ENCODE results near the gene LAYN. TPM values are rescaled to one million over a fixed set of nuclear protein-coding genes. Genes with fewer than 3 reads are reported as not detected.

Gene LAYN
- total and polyA plus RNA-seq, 2 of the 4 experiments (the other 2 are of a cell fraction): 92.5 to 118 TPM

- WGBS, 2 experiments (ENCODE audit: extremely low coverage in 2 of 2, insufficient read length in 1 of 2): no CpG with 5 or more reads among the region's 7 CpGs
- no peaks in the 10 kb centered on the region for H3K36me3 ChIP-seq (ENCODE audit: control insufficient read depth, insufficient read depth, low read length)
- H3K56ac ChIP-seq (ENCODE audit: extremely low read depth, insufficient read depth, low read length): 0 out of 2 replicates have a peak overlapping the region, but pooled peaks have one; percentile 72
- peaks cover 0 to 22% of the 10 kb centered on the region in 2 experiments; a peak in 3 of 4 replicates for H3K79me1 ChIP-seq (ENCODE audit: low read depth in 1 of 2, low read length in 2 of 2)
- intact Hi-C loops (cut with micrococcal nuclease): loop anchor here (1.0 to 10.0 kb wide), 3 partner anchors 91 to 163 kb away; partner anchors contain the start of gene PPP2R1B
- H3K18ac ChIP-seq (ENCODE audit: low read depth, low read length): peak overlapping the region; percentile 7; the same call in 1 of the 2 replicates
- POLR2A ChIA-PET (ENCODE audit: unreplicated experiment): no interaction called here
- in situ Hi-C loops (cut with MboI; ENCODE audit: low sequenced_read_pairs): loop anchor here (5.0 kb wide), 1 partner anchor 174 kb away; no protein-coding TSS in a partner anchor
- peak overlapping the region; percentile 90 for H3K9ac ChIP-seq (ENCODE audit: low read depth, low read length)
- dilution Hi-C loops (cut with HindIII; ENCODE audit: low sequenced_read_pairs, unreplicated experiment): no loop called here
- H3K4me3 ChIP-seq (ENCODE audit: insufficient read depth, low read depth, low read length): peak overlapping the region; percentile 94
- no peak overlapping the region for H2AFZ ChIP-seq (replicated peaks; ENCODE audit: low read length, poor library complexity)
- peak overlapping the region; percentile 7; the same call in 1 of the 2 replicates for H2AK5ac ChIP-seq (ENCODE audit: low read depth, low read length)
- H2BK20ac ChIP-seq (ENCODE audit: low read depth, low read length): no peak overlapping the region
- no peak overlapping the region for H4K91ac ChIP-seq (ENCODE audit: insufficient read depth, low read depth, low read length)
- H3K4ac ChIP-seq (ENCODE audit: low read depth, low read length): peak overlapping the region; percentile 73; the same call in 1 of the 2 replicates
- H2BK15ac ChIP-seq (ENCODE audit: low read depth, low read length): 0 out of 3 replicates have a peak overlapping the region, but pooled peaks have one; percentile 22
- H3K23ac ChIP-seq (ENCODE audit: low read depth, low read length): peak overlapping the region; percentile 99
- no peaks in the 10 kb centered on the region for H3K27me3 ChIP-seq (ENCODE audit: control insufficient read depth, insufficient read depth, low read length)
- no peak overlapping the region for H2AK9ac ChIP-seq (replicated peaks; ENCODE audit: low read depth, low read length, poor library complexity)
- H4K20me1 ChIP-seq (ENCODE audit: insufficient read depth, low read length): peaks cover 28% of the 10 kb centered on the region; the same call in 1 of the 2 replicates
- H3K14ac ChIP-seq (replicated peaks; ENCODE audit: low read depth, low read length): peak overlapping the region; percentile 92
- H4K5ac ChIP-seq (ENCODE audit: low read depth, low read length): no peak overlapping the region
- H3K4me1 ChIP-seq (ENCODE audit: control insufficient read depth, insufficient read depth, low read length): peaks cover 3% of the 10 kb centered on the region; the same call in 1 of the 2 replicates
- H4K8ac ChIP-seq (ENCODE audit: low read depth in 2 of 2, low read length in 2 of 2): no peak overlapping the region
- no peak overlapping the region for H2BK120ac ChIP-seq (ENCODE audit: low read depth, low read length)
- no peaks in the 10 kb centered on the region for H3K9me3 ChIP-seq (ENCODE audit: control insufficient read depth, insufficient read depth, low read length)
- CTCF ChIA-PET: interaction anchor here (0.5 to 2.6 kb wide), 15 partner anchors 10 to 249 kb away, joined by 3 to 15 read pairs (median 3); partner anchors contain the start of gene PPP2R1B
- H2BK5ac ChIP-seq (ENCODE audit: low read depth, low read length, poor library complexity, severe bottlenecking): peak overlapping the region; percentile 89
- peak overlapping the region; percentile 98 for H3K4me2 ChIP-seq (ENCODE audit: low read depth, low read length)
- no peak for DNase-seq
- TSS peak; percentile 59 for BruUV-seq (replicated peaks)
- peak overlapping the region; percentile 97; the same call in 1 of the 2 replicates for H3K27ac ChIP-seq (ENCODE audit: insufficient read depth, low read length)
- peaks cover 2% of the 10 kb centered on the region for H3K9me1 ChIP-seq (ENCODE audit: insufficient read depth, low read length)
- ATAC-seq (ENCODE audit: low read depth): no peak
- TF ChIP-seq ELK1 (IDR thresholded peaks at IDR 0.05; ENCODE audit: borderline replicate concordance, low read depth, low read length) (no peak), CHD1 (IDR thresholded peaks at IDR 0.05; ENCODE audit: low read depth, low read length) (no peak), CEBPB (IDR thresholded peaks at IDR 0.05; ENCODE audit: low read depth, low read length) (no peak), CTCF (conservative IDR thresholded peaks at IDR 0.05; ENCODE audit: low read depth, low read length) (no peak), MAFK (IDR thresholded peaks at IDR 0.05; ENCODE audit: low read depth, low read length) (no peak), BHLHE40 (IDR thresholded peaks at IDR 0.05; ENCODE audit: low read depth, low read length) (no peak), MAZ (IDR thresholded peaks at IDR 0.05; ENCODE audit: borderline replicate concordance, low read depth, low read length) (no peak), USF2 (IDR thresholded peaks at IDR 0.05; ENCODE audit: low read depth, low read length) (no peak), RAD21 (IDR thresholded peaks at IDR 0.05; ENCODE audit: low read length) (no peak), RCOR1 (IDR thresholded peaks at IDR 0.05; ENCODE audit: insufficient replicate concordance, low read length) (no peak), POLR2A (IDR thresholded peaks at IDR 0.05; ENCODE audit: low read depth, low read length) (no peak; the same call in 1 of the 2 replicates), FOS (IDR thresholded peaks at IDR 0.05; ENCODE audit: low read depth, low read length) (no peak), NFE2L2 (IDR thresholded peaks at IDR 0.05; ENCODE audit: low read depth, low read length) (no peak), MXI1 (IDR thresholded peaks at IDR 0.05; ENCODE audit: borderline replicate concordance, low read depth, low read length) (no peak), SMC3 (IDR thresholded peaks at IDR 0.05; ENCODE audit: low read depth, low read length) (no peak)
Observed at GRCh38 chr11:111603611-111604130, 63.2 kb downstream of the LAYN start.

All from IMR-90 (cell line).